MM.1S (cell line): ENCODE measurements around the gene TBC1D5.

Source experiments
- DNase-seq: peaks from one replicate; pipeline ENCODE4 v3.0.0-alpha.2; 2015
- H2AFZ ChIP-seq: fragments of 300-600 bp; sonication (generic); 2 replicates; pipeline ENCODE4 v1.6.0; 2016; ENCODE audit warnings: antibody characterized with exemption, low read length
- H3F3A ChIP-seq: fragments of 300-600 bp; sonication (generic); 2 replicates; pipeline ENCODE4 v1.6.1; 2016; ENCODE audit warnings: mild to moderate bottlenecking, antibody characterized with exemption, low read length, moderate library complexity, mixed read lengths; ENCODE audit not compliant: insufficient read depth
- H3K27ac ChIP-seq: fragments of 300-600 bp; sonication (generic); 2 replicates; pipeline ENCODE4 v1.5.1; 2016; ENCODE audit warnings: mild to moderate bottlenecking, low read length
- H3K27me3 ChIP-seq: fragments of 300-600 bp; sonication (generic); replicated peaks from 2 replicates; pipeline ENCODE4 v1.6.0; 2016; ENCODE audit warnings: low read length; ENCODE audit not compliant: insufficient read depth
- H3K36me3 ChIP-seq: fragments of 300-600 bp; sonication (generic); replicated peaks from 2 replicates; pipeline ENCODE4 v1.6.1; 2016; ENCODE audit warnings: mild to moderate bottlenecking, low read length, mixed read lengths; ENCODE audit not compliant: insufficient read depth
- H3K4me1 ChIP-seq: fragments of 300-600 bp; sonication (generic); 2 replicates; pipeline ENCODE4 v1.6.1; 2016; ENCODE audit warnings: low read length, mixed read lengths
- H3K4me2 ChIP-seq: fragments of 300-600 bp; sonication (generic); 2 replicates; pipeline ENCODE4 v1.6.0; 2016; ENCODE audit warnings: low read depth, low read length
- H3K4me3 ChIP-seq: fragments of 300-600 bp; sonication (generic); 2 replicates; pipeline ENCODE4 v1.5.1; 2016; ENCODE audit warnings: low read length, mixed read lengths
- H3K79me2 ChIP-seq: fragments of 300-600 bp; sonication (generic); 2 replicates; pipeline ENCODE4 v1.6.1; 2016; ENCODE audit warnings: mixed run types, low read length, mixed read lengths
- H3K9ac ChIP-seq: fragments of 300-600 bp; sonication (generic); 2 replicates; pipeline ENCODE4 v1.6.1; 2016; ENCODE audit warnings: low read length, mixed read lengths
- H3K9me2 ChIP-seq: fragments of 300-600 bp; sonication (generic); replicated peaks from 2 replicates; pipeline ENCODE4 v1.6.1; 2016; ENCODE audit warnings: mild to moderate bottlenecking, low read length, mixed read lengths; ENCODE audit not compliant: insufficient read depth
- H3K9me3 ChIP-seq: fragments of 300-600 bp; sonication (generic); replicated peaks from 2 replicates; pipeline ENCODE4 v1.6.1; 2016; ENCODE audit warnings: mild to moderate bottlenecking, low read length, mixed read lengths; ENCODE audit not compliant: insufficient read depth
- H4K20me1 ChIP-seq: fragments of 300-600 bp; sonication (generic); 2 replicates; pipeline ENCODE4 v1.6.1; 2016; ENCODE audit warnings: mild to moderate bottlenecking, low read length, moderate library complexity, mixed read lengths; ENCODE audit not compliant: insufficient read depth
- CTCF ChIP-seq: fragments of 300-600 bp; sonication (generic); IDR thresholded peaks from 2 replicates; pipeline ENCODE4 v1.5.1; 2016; ENCODE audit warnings: antibody characterized with exemption, low read length, mixed read lengths
- EZH2 ChIP-seq: fragments of 300-600 bp; sonication (generic); optimal IDR thresholded peaks from 2 replicates; pipeline ENCODE3; 2017; ENCODE audit warnings: low read depth, mild to moderate bottlenecking, antibody characterized with exemption, low read length, mixed read lengths
- EZH2phosphoT487 ChIP-seq: fragments of 300-600 bp; sonication (generic); IDR thresholded peaks from 2 replicates; pipeline ENCODE4 v1.6.1; 2018; ENCODE audit warnings: antibody characterized with exemption, low read length

The TBC1D5 gene

GRCh38 chr3:17181413-17181907, 561.0 kb downstream of the TBC1D5 start:
- no peaks in the 10 kb centered on the region; the same call in 1 of the 2 replicates for H3F3A ChIP-seq
- peaks cover 28% of the 10 kb centered on the region for H3K27me3 ChIP-seq
- H3K36me3 ChIP-seq, result no peaks in the 10 kb centered on the region
- H4K20me1 ChIP-seq, result no peaks in the 10 kb centered on the region
- H3K27ac ChIP-seq, result no peak overlapping the region
- no peak overlapping the region for H3K4me3 ChIP-seq
- TF ChIP-seq EZH2 (no peak), EZH2phosphoT487 (no peak), CTCF (no peak)
- no peak for DNase-seq
- no peak overlapping the region for H3K9ac ChIP-seq
- H3K79me2 ChIP-seq, result no peaks in the 10 kb centered on the region
- no peak overlapping the region for H3K4me2 ChIP-seq
- no peak overlapping the region for H2AFZ ChIP-seq
- no peaks in the 10 kb centered on the region for H3K9me2 ChIP-seq
- H3K4me1 ChIP-seq, result peaks cover 19% of the 10 kb centered on the region
- no peaks in the 10 kb centered on the region for H3K9me3 ChIP-seq

- H3F3A ChIP-seq, result no peaks in the 10 kb centered on the region; the same call in 1 of the 2 replicates
- H3K9ac ChIP-seq, result no peak overlapping the region
- no peaks in the 10 kb centered on the region for H3K9me2 ChIP-seq
- DNase-seq, result no peak
- no peak overlapping the region for H3K27ac ChIP-seq
- no peaks in the 10 kb centered on the region for H3K9me3 ChIP-seq
- TF ChIP-seq EZH2 (no peak), EZH2phosphoT487 (no peak), CTCF (no peak)
- no peak overlapping the region for H3K4me3 ChIP-seq
- H4K20me1 ChIP-seq, result no peaks in the 10 kb centered on the region
- H3K4me1 ChIP-seq, result peaks cover 19% of the 10 kb centered on the region
- H3K79me2 ChIP-seq, result no peaks in the 10 kb centered on the region
- H2AFZ ChIP-seq, result no peak overlapping the region
- H3K4me2 ChIP-seq, result no peak overlapping the region
- H3K27me3 ChIP-seq, result peaks cover 23% of the 10 kb centered on the region
- no peaks in the 10 kb centered on the region for H3K36me3 ChIP-seq
These were observed 562.8 kb downstream of the TBC1D5 start for GRCh38 chr3:17179381-17180205.

GRCh38 chr3:17176757-17177156, 565.7 kb downstream of the TBC1D5 start:
- H3K27ac ChIP-seq, result no peak overlapping the region

More at GRCh38 chr3:17176757-17177156, 565.7 kb downstream of the TBC1D5 start:
- Histone ChIP-seq H3K9me2 (no peaks in the 10 kb centered on the region), H3K9ac (no peak overlapping the region), H3K4me2 (no peak overlapping the region), H3K9me3 (no peaks in the 10 kb centered on the region), H4K20me1 (no peaks in the 10 kb centered on the region), H2AFZ (no peak overlapping the region), H3K36me3 (no peaks in the 10 kb centered on the region), H3F3A (no peaks in the 10 kb centered on the region), H3K4me3 (no peak overlapping the region), H3K79me2 (no peaks in the 10 kb centered on the region), H3K27me3 (peaks cover 8% of the 10 kb centered on the region; the same call in 1 of the 2 replicates), H3K4me1 (peaks cover 7% of the 10 kb centered on the region)
- TF ChIP-seq EZH2phosphoT487, result no peak
- TF ChIP-seq EZH2, result no peak
- TF ChIP-seq CTCF, result no peak
- no peak for DNase-seq
